HG03280 (cell line): ENCODE measurements around the gene PTRH2.
"Not testable (repeated sequence)": the region's sequence is repeated elsewhere in the genome, so short reads cannot be mapped to it uniquely, and the experiment has no call there.

ENCODE experiments used
- ATAC-seq: cut with Tn5 transposase; IDR thresholded peaks from one replicate; pipeline ENCODE4 v1.9.1; 2021; ENCODE audit warnings: mild to moderate bottlenecking, moderate library complexity; ENCODE audit not compliant: unreplicated experiment

PTRH2 gene

DNA sequence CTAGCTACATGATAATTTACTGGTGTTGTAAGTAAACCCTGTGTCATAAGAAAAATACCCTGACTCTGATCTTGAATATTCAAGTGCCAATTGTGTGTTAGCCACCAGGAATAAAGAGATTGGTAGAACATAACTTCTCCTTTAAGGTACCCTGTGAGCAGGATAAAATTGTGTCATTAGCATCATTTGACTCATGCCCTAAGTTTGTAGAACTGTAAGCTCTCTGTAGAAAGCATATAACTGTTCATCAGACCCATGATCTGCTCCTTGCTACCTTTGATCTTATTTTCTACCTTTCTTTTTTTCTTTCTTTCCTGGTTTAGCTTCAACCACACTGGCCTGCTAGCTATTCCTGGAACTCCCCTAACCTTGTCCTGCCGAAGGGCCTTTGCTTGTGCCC lies 35.8 kb downstream of the PTRH2 start:
- no peak for ATAC-seq

DNA sequence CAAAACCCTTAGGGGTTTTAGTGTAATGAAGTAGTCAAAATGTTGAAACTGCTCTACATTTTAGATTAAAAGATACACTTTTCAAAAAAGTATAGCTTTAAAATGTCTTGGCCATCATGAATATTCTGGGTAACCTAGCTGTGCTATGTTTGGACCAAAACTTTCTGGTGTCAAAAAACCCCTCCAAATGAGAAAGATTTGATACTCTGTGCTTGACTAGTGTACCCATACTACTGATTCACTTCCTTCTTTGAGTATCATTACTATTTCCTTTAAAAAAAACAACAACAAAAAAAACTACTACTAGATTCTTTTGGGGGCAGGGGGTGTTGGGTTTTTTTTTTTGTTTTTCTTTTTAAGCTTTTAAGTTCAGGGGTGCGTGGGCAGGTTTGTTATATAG lies 37.3 kb downstream of the PTRH2 start:
- ATAC-seq = no peak

DNA sequence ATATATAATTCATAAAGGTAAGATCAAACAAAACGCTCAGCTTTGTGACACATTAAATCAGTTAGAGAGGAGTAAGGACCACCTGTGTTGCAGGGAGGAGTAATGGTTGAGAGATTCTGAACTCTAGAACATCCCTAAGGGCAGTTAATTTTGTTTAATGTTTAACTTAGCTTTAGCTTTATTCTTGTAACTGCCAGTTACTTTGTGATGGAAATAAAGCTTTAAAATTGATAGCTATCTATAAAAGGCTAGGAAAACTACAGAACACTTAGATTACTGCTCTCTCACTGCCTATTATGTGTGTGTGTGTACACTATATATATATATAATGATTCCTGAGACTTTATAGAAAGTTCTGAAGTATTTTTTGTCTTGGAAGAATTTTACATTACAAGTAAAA lies 37.8 kb downstream of the PTRH2 start:
- no peak for ATAC-seq

DNA sequence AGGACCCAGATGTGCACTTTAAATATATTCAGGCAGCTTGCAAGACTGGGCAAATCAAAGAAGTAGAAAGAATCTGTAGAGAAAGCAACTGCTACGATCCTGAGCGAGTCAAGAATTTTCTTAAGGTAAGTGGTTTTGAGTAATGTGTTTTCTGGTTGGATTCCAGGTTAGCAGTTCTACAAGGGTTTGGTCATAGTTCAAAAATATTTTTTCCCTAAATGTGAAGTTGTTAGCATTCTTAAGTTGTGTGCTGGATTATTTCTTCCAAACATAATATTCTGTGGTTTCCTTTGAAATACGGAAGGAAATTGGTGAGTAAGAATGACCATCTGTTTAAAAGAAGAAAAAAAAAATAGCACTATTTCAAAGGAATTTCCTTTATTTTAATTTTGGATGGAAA lies 38.4 kb downstream of the PTRH2 start:
- ATAC-seq = no peak

DNA sequence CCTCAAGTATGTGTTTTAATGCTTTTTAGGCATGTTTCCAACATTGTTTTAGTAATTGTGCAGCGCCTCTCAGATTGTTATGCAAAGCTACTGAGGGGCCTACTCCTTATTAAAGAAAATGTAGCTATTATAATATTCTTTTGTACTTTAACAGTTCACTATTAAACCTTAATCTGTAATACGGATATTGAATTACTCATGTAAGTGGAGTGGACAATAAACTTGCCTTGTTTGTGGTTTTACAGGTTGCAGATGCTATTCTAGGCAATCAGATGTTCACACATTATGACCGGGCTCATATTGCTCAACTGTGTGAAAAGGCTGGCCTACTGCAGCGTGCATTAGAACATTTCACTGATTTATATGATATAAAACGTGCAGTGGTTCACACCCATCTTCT lies 41.0 kb downstream of the PTRH2 start:
- no peak for ATAC-seq

DNA sequence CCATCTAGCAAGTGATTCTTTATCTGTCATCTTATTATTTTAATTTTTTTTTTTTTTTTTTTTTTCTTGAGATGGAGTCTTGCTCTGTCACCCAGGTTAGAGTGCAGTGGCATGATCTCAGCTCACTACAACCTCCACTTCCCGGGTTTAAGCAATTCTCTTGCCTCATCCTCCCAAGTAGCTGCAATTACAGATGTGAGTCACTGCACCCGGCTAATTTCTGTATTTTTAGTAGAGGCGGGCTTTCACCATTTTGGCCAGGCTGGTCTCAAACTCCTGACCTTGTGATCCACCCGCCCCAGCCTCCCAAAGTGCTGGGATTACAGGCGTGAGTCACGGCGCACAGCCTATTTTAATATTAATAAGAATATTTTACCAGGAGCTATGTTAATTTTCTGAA lies 50.6 kb downstream of the PTRH2 start:
- not testable (repeated sequence) for ATAC-seq

DNA sequence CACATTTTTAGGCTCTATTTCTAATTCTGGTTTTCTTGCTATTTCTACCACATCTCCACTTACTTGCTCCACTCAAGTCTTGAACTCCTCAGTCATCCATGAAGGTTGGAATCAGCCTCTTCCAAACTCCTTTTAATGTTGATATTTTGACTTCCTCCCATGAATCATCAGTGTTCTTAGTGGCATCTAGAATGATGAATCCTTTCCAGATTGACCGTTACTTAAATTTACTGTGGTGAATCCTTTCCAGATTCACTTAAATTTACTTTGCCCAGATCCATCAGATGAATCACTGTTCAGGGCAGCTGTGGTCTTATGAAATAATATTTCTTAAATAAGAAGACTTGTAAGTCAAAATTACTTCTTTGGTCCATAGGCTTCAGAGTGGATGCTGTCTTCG lies 55.1 kb downstream of the PTRH2 start:
- no peak for ATAC-seq

DNA sequence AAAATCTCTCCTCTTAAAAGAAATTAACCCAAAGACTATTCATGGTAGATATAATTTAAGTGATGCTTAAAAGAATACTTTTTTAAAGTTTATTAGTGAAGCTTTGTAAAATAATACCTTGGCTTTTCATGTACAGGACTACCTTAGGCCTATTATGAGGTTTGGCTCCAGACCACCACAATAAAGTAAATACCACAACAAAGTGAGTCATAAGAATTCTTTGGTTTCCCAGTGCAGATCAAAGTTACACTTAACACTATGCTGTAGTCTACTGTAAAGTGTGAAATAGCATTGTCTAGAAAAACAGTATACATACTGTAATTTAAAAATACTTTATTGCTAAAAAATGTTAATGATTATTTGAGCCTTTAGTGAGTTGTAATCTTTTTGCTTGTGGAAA lies 55.9 kb downstream of the PTRH2 start:
- no peak for ATAC-seq

DNA sequence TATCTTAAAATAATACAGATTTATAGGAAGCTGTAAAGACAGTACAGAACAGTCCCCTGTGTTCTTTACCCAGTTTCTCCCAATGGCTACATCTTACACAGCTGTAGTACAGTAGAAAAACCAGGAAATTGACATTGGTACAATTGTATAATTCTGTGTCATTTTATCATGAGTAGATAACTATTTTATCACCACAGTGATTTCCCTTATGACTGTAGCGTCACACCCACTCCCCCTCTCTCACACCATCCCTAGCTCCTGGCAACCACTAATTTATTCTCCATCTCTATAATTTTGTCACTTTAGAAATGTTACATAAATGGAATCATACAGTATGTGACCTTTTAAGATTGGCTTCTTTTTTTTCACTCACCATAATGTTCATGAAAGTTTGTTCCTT lies 56.6 kb downstream of the PTRH2 start:
- ATAC-seq = no peak

DNA sequence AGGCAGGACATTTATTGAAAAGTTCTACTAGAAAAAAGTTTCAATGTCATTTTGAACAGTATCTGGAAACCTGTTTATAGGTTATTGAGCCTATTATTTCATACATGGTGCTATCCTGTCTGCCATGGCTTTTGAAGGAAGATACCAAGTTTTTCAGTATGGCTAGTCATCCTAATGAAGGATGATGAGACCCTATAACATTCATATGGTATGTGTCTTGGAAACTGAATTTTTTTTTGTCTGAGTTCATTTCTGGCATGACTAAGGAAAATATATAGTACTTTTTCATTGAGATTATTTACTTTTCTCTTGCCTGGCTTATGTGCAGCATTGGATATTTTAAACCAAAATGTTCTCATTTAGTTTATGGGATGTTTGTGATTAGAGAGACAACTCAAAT lies 57.3 kb downstream of the PTRH2 start:
- ATAC-seq = no peak
